Mesendoderm (in vitro differentiated cells): ENCODE measurements around the gene BLVRA.
"Not testable (repeated sequence)": the region's sequence is repeated elsewhere in the genome, so short reads cannot be mapped to it uniquely, and the experiment has no call there.

ENCODE experiments used
- DNase-seq: peaks from one replicate; pipeline ENCODE4 v3.0.0; 2013
- H2AK5ac ChIP-seq: 2 replicates; pipeline ENCODE4 v1.6.1; 2013; ENCODE audit warnings: low read length, inconsistent platforms
- H2BK120ac ChIP-seq: 2 replicates; pipeline ENCODE4 v1.6.1; 2013; ENCODE audit warnings: low read depth, mild to moderate bottlenecking, low read length, moderate library complexity, mixed read lengths
- H2BK15ac ChIP-seq: replicated peaks from 2 replicates; pipeline ENCODE4 v1.6.1; 2013; ENCODE audit warnings: low read depth, mild to moderate bottlenecking, moderate library complexity
- H2BK5ac ChIP-seq: 2 replicates; pipeline ENCODE4 v1.6.1; 2013; ENCODE audit warnings: low read length, inconsistent platforms
- H3K18ac ChIP-seq: 2 replicates; pipeline ENCODE4 v1.6.1; 2013; ENCODE audit warnings: mild to moderate bottlenecking, low read length, mixed read lengths
- H3K23ac ChIP-seq: one replicate; pipeline ENCODE4 v1.6.1; 2013; ENCODE audit warnings: low read length
- H3K27ac ChIP-seq: 2 replicates; pipeline ENCODE4 v1.5.1; 2013; ENCODE audit warnings: low read depth, mild to moderate bottlenecking, inconsistent platforms, low read length, moderate library complexity
- H3K27me3 ChIP-seq: 2 replicates; pipeline ENCODE4 v1.6.1; 2013; ENCODE audit warnings: low read length, control low read depth, mild to moderate bottlenecking, inconsistent platforms; ENCODE audit not compliant: insufficient read depth, poor library complexity
- H3K36me3 ChIP-seq: 2 replicates; pipeline ENCODE4 v1.6.1; 2013; ENCODE audit warnings: low read length, inconsistent platforms; ENCODE audit not compliant: control insufficient read depth, insufficient read depth
- H3K4ac ChIP-seq: one replicate; pipeline ENCODE4 v1.6.1; 2013; ENCODE audit warnings: low read depth, mild to moderate bottlenecking, low read length, moderate library complexity
- H3K4me1 ChIP-seq: 2 replicates; pipeline ENCODE4 v1.6.1; 2013; ENCODE audit warnings: low read depth, low read length, inconsistent platforms; ENCODE audit not compliant: control insufficient read depth
- H3K4me2 ChIP-seq: 2 replicates; pipeline ENCODE4 v1.6.1; 2013; ENCODE audit warnings: low read length
- H3K4me3 ChIP-seq: 2 replicates; pipeline ENCODE4 v1.5.1; 2013; ENCODE audit warnings: mild to moderate bottlenecking, low read length
- H3K56ac ChIP-seq: one replicate; pipeline ENCODE4 v1.6.1; 2013; ENCODE audit warnings: low read length
- H3K79me1 ChIP-seq: 2 replicates; pipeline ENCODE4 v1.6.1; 2013; ENCODE audit warnings: low read length, inconsistent platforms
- H3K79me2 ChIP-seq: 2 replicates; pipeline ENCODE4 v1.6.1; 2013; ENCODE audit warnings: mild to moderate bottlenecking, low read length; ENCODE audit not compliant: control insufficient read depth, insufficient read depth
- H3K9ac ChIP-seq: 2 replicates; pipeline ENCODE4 v1.6.1; 2013; ENCODE audit warnings: low read length, inconsistent platforms
- H4K5ac ChIP-seq: one replicate; pipeline ENCODE4 v1.6.1; 2013; ENCODE audit warnings: low read length
- H4K8ac ChIP-seq: one replicate; pipeline ENCODE4 v1.6.1; 2013; ENCODE audit warnings: low read depth, mild to moderate bottlenecking, control low read depth, low read length, moderate library complexity
- WGBS: extraction: QIAGEN DNeasy Blood & Tissue Kit; methylation state at CpG from one replicate; pipeline ENCODE4 v1.1.7; 2013; ENCODE audit warnings: low lambda C conversion rate, missing lambda C conversion rate; ENCODE audit not compliant: insufficient coverage; ENCODE audit errors: extremely low coverage; 5-methylcytosine and 5-hydroxymethylcytosine counted together

BLVRA gene

DNA sequence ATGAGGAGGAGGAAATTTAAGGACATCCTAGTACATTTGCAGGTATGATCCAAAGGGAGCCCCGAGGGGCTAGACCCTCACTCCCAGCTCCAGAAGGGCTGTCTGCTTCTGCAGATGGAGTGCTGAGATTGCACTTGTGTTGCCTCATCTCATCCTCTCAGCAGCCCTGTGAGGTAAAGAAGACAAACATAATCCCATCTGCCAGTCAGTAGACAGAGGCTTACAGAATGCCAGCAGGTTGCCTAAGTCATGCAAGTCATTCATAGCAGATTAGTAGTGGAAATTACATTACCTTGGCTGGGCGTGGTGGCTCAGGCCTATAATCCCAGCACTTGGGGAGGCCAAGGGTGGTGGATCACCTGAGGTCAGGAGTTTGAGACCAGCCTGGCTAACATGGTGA is 45.4 kb downstream of the BLVRA start:
- no peak overlapping the region for H3K4ac ChIP-seq
- peaks cover 4% of the 10 kb centered on the region for H3K4me1 ChIP-seq
- peak; percentile 18 for DNase-seq
- H3K56ac ChIP-seq = no peak overlapping the region
- no peak overlapping the region for H4K8ac ChIP-seq
- H3K36me3 ChIP-seq = no peaks in the 10 kb centered on the region
- no peak overlapping the region for H3K27ac ChIP-seq
- H3K23ac ChIP-seq = no peak overlapping the region
- H3K79me2 ChIP-seq = no peaks in the 10 kb centered on the region
- H3K4me3 ChIP-seq = no peak overlapping the region
- H2BK120ac ChIP-seq = no peak overlapping the region
- H2AK5ac ChIP-seq = no peak overlapping the region
- no peaks in the 10 kb centered on the region for H3K79me1 ChIP-seq
- H2BK15ac ChIP-seq = no peak overlapping the region
- H3K18ac ChIP-seq = no peak overlapping the region
- H3K9ac ChIP-seq = no peak overlapping the region
- no peak overlapping the region for H3K4me2 ChIP-seq
- no CpG with 5 or more reads among the region's 2 CpGs for WGBS
- H3K27me3 ChIP-seq = no peaks in the 10 kb centered on the region
- no peak overlapping the region for H4K5ac ChIP-seq
- H2BK5ac ChIP-seq = no peak overlapping the region

DNA sequence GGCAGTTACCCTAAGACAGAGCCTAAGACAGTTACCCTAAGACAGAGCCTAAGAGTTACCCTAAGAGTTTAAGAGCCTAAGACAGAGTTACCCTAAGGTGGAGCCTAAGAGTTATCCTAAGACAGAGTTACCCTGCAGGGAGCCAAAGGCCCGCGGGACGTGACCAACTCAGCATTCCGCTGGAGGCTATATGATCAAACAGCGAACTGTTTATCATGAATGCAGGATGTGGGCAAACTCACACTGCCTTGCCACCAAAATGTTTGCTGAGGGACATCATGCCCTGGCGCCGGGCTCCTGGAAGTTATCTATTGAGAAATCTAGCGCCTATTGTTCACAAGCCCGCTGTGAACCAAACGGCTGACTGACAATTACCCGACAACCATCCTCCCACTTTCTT is 49.9 kb downstream of the BLVRA start:
- Histone ChIP-seq H3K18ac (no peak overlapping the region), H2BK15ac (no peak overlapping the region), H3K27me3 (no peaks in the 10 kb centered on the region), H4K8ac (no peak overlapping the region), H3K4me3 (no peak overlapping the region), H3K56ac (peak overlapping the region; percentile 49), H4K5ac (no peak overlapping the region), H3K79me1 (no peaks in the 10 kb centered on the region), H3K4me2 (no peak overlapping the region), H3K4ac (no peak overlapping the region), H2AK5ac (no peak overlapping the region), H2BK5ac (peak overlapping the region; percentile 7), H2BK120ac (no peak overlapping the region), H3K4me1 (peaks cover 5% of the 10 kb centered on the region), H3K9ac (no peak overlapping the region), H3K23ac (no peak overlapping the region), H3K27ac (no peak overlapping the region), H3K79me2 (no peaks in the 10 kb centered on the region), H3K36me3 (no peaks in the 10 kb centered on the region)
- peak; percentile 80 for DNase-seq
- no CpG with 5 or more reads among the region's 11 CpGs for WGBS

DNA sequence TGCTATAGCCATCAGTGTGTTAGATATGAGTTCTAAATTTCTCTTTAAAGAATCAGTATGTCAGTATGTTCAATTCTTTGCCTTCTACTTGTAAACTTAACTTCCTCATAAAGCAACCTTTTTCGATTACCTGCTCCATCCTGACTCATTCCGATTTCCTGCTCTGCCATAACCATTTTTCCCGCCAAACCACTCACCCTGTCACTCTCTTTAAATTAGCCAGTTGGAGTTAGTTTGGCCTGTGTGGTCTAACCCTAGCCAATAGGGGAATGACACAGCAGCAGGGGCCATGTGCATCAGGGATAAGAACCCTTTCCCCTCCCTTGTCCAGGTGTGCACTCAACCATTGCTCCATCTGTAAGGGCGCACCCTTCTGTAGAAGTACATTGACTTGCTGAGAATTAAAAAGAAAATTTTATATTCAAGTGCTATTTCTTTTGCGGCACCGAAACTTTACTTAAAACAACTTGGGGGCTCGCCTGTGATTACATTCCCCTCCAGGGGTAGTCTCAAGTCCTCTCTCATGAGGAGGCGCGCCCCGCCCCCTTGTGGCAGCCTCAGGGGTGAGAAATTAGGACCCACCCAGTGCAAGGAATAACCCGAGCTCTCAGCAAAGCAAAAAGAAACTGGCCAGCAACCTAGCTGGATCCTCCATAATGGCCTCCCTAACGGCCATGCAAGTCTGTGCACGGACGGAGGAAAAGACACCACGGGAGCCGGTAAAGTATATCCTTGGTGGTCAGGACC is 51.9 kb downstream of the BLVRA start:
- H3K4ac ChIP-seq, H2AK5ac ChIP-seq, H3K56ac ChIP-seq, H4K8ac ChIP-seq, H4K5ac ChIP-seq, H3K79me1 ChIP-seq, H3K27me3 ChIP-seq, H3K79me2 ChIP-seq, H3K36me3 ChIP-seq, H2BK5ac ChIP-seq, H2BK120ac ChIP-seq, H3K18ac ChIP-seq, H3K4me2 ChIP-seq, H2BK15ac ChIP-seq, H3K9ac ChIP-seq, H3K23ac ChIP-seq, H3K4me1 ChIP-seq, H3K4me3 ChIP-seq, H3K27ac ChIP-seq: not testable (repeated sequence)
- peak; percentile 66 for DNase-seq
- no CpG with 5 or more reads among the region's 16 CpGs for WGBS

DNA sequence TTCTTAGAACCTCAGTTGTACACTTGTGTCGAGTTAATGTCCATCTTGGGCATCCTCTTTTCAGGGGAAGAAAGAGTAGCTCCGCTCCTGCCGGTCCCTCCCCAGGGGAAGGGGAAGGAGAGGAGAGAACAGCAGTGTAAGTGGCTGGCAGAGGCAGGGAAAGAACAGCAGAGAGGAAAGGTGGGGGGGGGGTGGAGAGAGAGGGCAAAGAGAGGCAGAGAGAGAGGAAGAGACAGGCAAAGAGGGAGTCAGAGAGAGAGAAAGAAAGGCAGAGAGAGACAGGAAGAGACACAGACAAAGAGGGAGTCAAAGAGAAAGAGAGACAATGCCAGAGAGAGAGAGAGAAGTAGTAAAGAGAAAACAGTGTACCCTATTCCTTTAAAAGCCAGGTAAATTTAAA is 56.9 kb downstream of the BLVRA start:
- Histone ChIP-seq H2BK120ac (no peak overlapping the region), H3K36me3 (no peaks in the 10 kb centered on the region), H3K23ac (no peak overlapping the region), H3K4me2 (no peak overlapping the region), H4K5ac (no peak overlapping the region), H2BK15ac (no peak overlapping the region), H4K8ac (no peak overlapping the region), H2AK5ac (no peak overlapping the region), H2BK5ac (no peak overlapping the region), H3K4me1 (no peaks in the 10 kb centered on the region), H3K79me1 (no peaks in the 10 kb centered on the region), H3K4me3 (no peak overlapping the region), H3K27me3 (no peaks in the 10 kb centered on the region), H3K9ac (no peak overlapping the region), H3K18ac (peak overlapping the region; percentile 13), H3K27ac (no peak overlapping the region), H3K56ac (no peak overlapping the region), H3K4ac (no peak overlapping the region), H3K79me2 (no peaks in the 10 kb centered on the region)
- WGBS = no CpG with 5 or more reads among the region's 3 CpGs
- DNase-seq = peak; percentile 30

DNA sequence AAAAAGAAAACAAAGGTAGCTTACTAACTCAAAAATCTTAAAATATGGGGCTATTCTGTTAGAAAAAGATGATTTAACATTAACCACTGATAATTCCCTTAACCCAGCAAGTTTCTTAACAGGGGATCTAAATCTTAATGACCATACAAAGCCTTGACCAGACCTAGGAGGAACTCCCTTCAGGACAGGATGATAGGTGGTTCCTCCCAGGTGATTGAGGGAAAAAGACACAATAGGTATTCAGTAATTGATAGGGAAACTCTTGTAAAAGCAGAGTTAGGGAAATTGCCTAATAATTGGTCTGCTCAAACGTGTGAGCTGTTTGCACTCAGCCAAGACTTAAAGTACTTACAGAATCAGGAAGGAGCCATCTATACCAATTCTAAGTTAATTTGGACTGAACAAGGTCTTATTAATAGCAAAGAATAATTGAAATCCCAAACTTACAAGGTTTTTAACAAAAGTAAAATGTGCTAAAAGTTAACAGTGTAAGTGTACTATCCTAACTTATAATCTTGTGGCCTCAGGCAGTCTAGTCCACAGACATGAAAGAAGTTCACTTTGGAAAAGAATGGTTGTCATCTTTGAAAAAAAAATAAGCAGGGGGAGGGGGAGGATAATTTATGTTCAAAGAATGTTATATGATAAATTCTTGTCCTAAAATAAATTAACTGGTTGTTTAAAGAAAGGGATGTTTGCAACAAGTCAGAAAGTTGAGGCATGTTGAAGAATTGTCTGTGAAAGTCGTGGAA is 57.7 kb downstream of the BLVRA start:
- not testable (repeated sequence) for H3K27ac ChIP-seq

More for the DNA sequence above, 57.7 kb downstream of the BLVRA start:
- not testable (repeated sequence) for H4K8ac ChIP-seq, H2BK15ac ChIP-seq, H2BK120ac ChIP-seq, H3K36me3 ChIP-seq, H3K9ac ChIP-seq, H3K4me1 ChIP-seq, H3K23ac ChIP-seq, H3K79me1 ChIP-seq, H3K27me3 ChIP-seq, H3K18ac ChIP-seq, H3K4ac ChIP-seq, H3K4me2 ChIP-seq, H2BK5ac ChIP-seq, H2AK5ac ChIP-seq, H4K5ac ChIP-seq, H3K79me2 ChIP-seq, H3K56ac ChIP-seq, H3K4me3 ChIP-seq
- DNase-seq = peak; percentile 54
- WGBS = no CpG with 5 or more reads among the region's 2 CpGs
